Natural killer cell (primary cell): Measurements from ENCODE around the gene RNU1-2. TPM values are rescaled to one million over a fixed set of nuclear protein-coding genes. Genes with fewer than 3 reads are reported as not detected.
"Not testable (repeated sequence)": the region's sequence is repeated elsewhere in the genome, so short reads cannot be mapped to it uniquely, and the experiment has no call there.

ENCODE experiments used
- ATAC-seq, 3 donors: fragments of 150-1000 bp in 2 of 3; fragments of 200-7000 bp in 1 of 3; cut with Tn5 transposase; 1 replicate in 1 of 3; 2 replicates in 2 of 3; pipeline ENCODE4 v1.10.0; 2021; ENCODE audit warnings: mild to moderate bottlenecking in 2 of 3, moderate library complexity in 2 of 3
- DNase-seq, 2 donors: peaks; one replicate each; pipeline versions ENCODE4 v3.0.0 to v3.0.0-alpha.2; 2013 to 2021; ENCODE audit warnings: mixed read lengths in 1 of 2
- H3K27ac ChIP-seq: one replicate; pipeline ENCODE4 v1.5.1; 2013; ENCODE audit warnings: mild to moderate bottlenecking, low read length
- H3K27me3 ChIP-seq: one replicate; pipeline ENCODE4 v1.6.1; 2013; ENCODE audit warnings: low read length; ENCODE audit not compliant: control insufficient read depth, insufficient read depth
- H3K36me3 ChIP-seq: one replicate; pipeline ENCODE4 v1.6.1; 2013; ENCODE audit warnings: low read length; ENCODE audit not compliant: control insufficient read depth, insufficient read depth
- H3K4me1 ChIP-seq: one replicate; pipeline ENCODE4 v1.6.1; 2013; ENCODE audit warnings: low read length; ENCODE audit not compliant: control insufficient read depth, insufficient read depth
- H3K4me3 ChIP-seq: one replicate; pipeline ENCODE4 v1.5.1; 2013; ENCODE audit warnings: low read length
- H3K9me3 ChIP-seq: one replicate; pipeline ENCODE4 v1.6.1; 2013; ENCODE audit warnings: low read length; ENCODE audit not compliant: control insufficient read depth, insufficient read depth
- H3K27ac Mint-ChIP-seq, 2 donors: one replicate each; pipeline ENCODE4 v1.8.0; 2022; ENCODE audit warnings: mild to moderate bottlenecking in 2 of 2, mixed read lengths in 2 of 2, moderate library complexity in 1 of 2
- H3K27me3 Mint-ChIP-seq, 2 donors: one replicate each; pipeline ENCODE4 v1.8.0; 2022; ENCODE audit warnings: low read depth in 2 of 2, mixed read lengths in 2 of 2
- H3K36me3 Mint-ChIP-seq: one replicate; pipeline ENCODE4 v1.8.0; 2022; ENCODE audit warnings: mixed read lengths
- H3K4me1 Mint-ChIP-seq, 2 donors: one replicate each; pipeline ENCODE4 v1.8.0; 2022; ENCODE audit warnings: mixed read lengths in 2 of 2
- H3K4me3 Mint-ChIP-seq: one replicate; pipeline ENCODE4 v1.8.0; 2022; ENCODE audit warnings: mild to moderate bottlenecking, moderate library complexity, mixed read lengths
- H3K9me3 Mint-ChIP-seq, 2 donors: one replicate each; pipeline ENCODE4 v1.8.0; 2022; ENCODE audit warnings: mixed read lengths in 2 of 2
- CTCF ChIP-seq: fragments of 200-600 bp; IDR thresholded peaks from one replicate; pipeline ENCODE4 v1.8.0; 2022; ENCODE audit warnings: antibody characterized with exemption
- WGBS: methylation state at CpG from one replicate; pipeline ENCODE4 v1.1.7; 2013; ENCODE audit warnings: missing lambda C conversion rate; ENCODE audit not compliant: insufficient coverage; 5-methylcytosine and 5-hydroxymethylcytosine counted together
- intact Hi-C: fragments of 100-400 bp; cut with micrococcal nuclease; formaldehyde crosslinking; loops from one replicate; pipeline ENCODE4 v1.14.2; 2022
- total RNA-seq, 4 donors: library from RNA; stranded (reverse); fragments of 120-200 nt in 1 of 4; gene quantifications; one replicate each; pipeline versions ENCODE4 v1.2.3 to v1.2.4, GENCODE V29; 2013 to 2022

The RNU1-2 gene
- total RNA-seq, 3 donors from 2014 or later (not counting 1 experiment from before 2014, with no cell fraction given): 2,937 to 3,261 (median 3,038) TPM

DNA sequence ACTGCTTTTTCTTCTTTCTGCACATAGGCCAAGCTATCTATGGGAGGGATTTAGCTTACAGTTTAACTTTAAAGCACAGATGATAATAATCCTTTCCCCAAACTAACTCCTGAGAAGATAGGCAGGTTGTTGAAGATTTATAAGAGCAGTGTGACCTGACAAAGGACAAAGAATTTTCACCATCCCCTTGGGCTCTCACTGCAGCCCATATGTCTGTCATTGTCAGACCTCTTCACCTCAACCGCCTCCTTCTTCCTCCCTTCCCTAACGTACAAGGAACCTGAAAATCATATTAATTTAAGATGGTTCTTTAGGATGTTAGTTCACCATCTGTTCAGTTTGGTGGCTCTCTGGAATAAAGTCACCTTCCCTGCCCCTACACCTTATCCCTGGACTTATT lies 5.0 kb downstream of the RNU1-2 start:
- H3K4me3 ChIP-seq: no peak overlapping the region
- intact Hi-C loops: loop anchor here (10.0 kb wide), 1 partner anchor 1066 kb away; no protein-coding TSS in a partner anchor
- Mint-ChIP-seq H3K4me1 (peaks cover 37 to 44% of the 10 kb centered on the region in 2 donors), H3K36me3 (no peaks in the 10 kb centered on the region), H3K27ac (no peak overlapping the region), H3K4me3 (peak overlapping the region; percentile 23), H3K27me3 (no peaks in the 10 kb centered on the region), H3K9me3 (no peaks in the 10 kb centered on the region)
- peaks cover 4% of the 10 kb centered on the region for H3K9me3 ChIP-seq
- no peak for ATAC-seq
- no peaks in the 10 kb centered on the region for H3K36me3 ChIP-seq
- DNase-seq: no peak
- peaks cover 18% of the 10 kb centered on the region for H3K4me1 ChIP-seq
- no peaks in the 10 kb centered on the region for H3K27me3 ChIP-seq
- TF ChIP-seq CTCF: no peak
- WGBS: no CpG with 5 or more reads among the region's 2 CpGs
- H3K27ac ChIP-seq: no peak overlapping the region

GRCh38 chr1:16901371-16901770 lies 5.6 kb downstream of the RNU1-2 start:
- not testable (repeated sequence) for H3K36me3 Mint-ChIP-seq, H3K4me3 ChIP-seq, H3K27me3 Mint-ChIP-seq, DNase-seq, H3K27me3 ChIP-seq, H3K9me3 Mint-ChIP-seq, H3K36me3 ChIP-seq, H3K27ac ChIP-seq, ATAC-seq, H3K4me3 Mint-ChIP-seq
- 43% methylated on average over 1 of the region's 2 CpGs for WGBS
- intact Hi-C loops: loop anchor here (10.0 kb wide), 1 partner anchor 1067 kb away; no protein-coding TSS in a partner anchor
- Histone ChIP-seq H3K9me3 (peaks cover 10% of the 10 kb centered on the region), H3K4me1 (peaks cover 21% of the 10 kb centered on the region)
- Mint-ChIP-seq H3K27ac (peak overlapping the region in 1 of 2 donors; percentile 51), H3K4me1 (peaks cover 31 to 38% of the 10 kb centered on the region in 2 donors)

DNA sequence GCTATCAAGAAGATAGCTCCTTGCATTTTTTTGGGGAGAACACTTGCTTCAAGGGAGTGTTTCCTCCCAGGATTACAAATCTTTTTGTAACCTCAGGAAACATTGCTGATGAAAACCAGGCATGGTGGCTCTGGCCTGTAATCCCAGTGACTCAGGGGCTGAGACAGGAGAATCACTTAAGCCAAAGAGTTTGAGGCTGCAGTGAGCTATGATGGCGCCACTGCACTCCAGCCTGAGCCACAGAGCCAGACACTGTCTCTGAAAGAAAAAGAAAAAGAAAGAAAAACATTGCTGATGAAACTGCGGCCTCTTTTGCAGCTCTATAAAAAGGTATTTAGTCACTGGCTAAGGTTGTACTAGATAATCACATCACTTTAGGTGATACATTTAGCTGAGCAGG lies 7.3 kb downstream of the RNU1-2 start:
- Histone ChIP-seq H3K27me3 (no peaks in the 10 kb centered on the region), H3K36me3 (no peaks in the 10 kb centered on the region), H3K4me1 (peaks cover 17% of the 10 kb centered on the region), H3K27ac (peak overlapping the region; percentile 90), H3K4me3 (no peak overlapping the region), H3K9me3 (peaks cover 11% of the 10 kb centered on the region)
- WGBS: 92% methylated on average over 2 of the region's 2 CpGs
- Mint-ChIP-seq H3K36me3 (no peaks in the 10 kb centered on the region), H3K4me3 (no peak overlapping the region), H3K27ac (no peak overlapping the region), H3K27me3 (no peaks in the 10 kb centered on the region), H3K4me1 (peaks cover 20 to 24% of the 10 kb centered on the region in 2 donors), H3K9me3 (no peaks in the 10 kb centered on the region)
- intact Hi-C loops: loop anchor here (10.0 kb wide), 1 partner anchor 1068 kb away; no protein-coding TSS in a partner anchor
- peak in 1 of 2 donors; percentile 27 for DNase-seq
- no peak for TF ChIP-seq CTCF
- ATAC-seq: no peak

- no peak overlapping the region for H3K4me3 Mint-ChIP-seq
- H3K27ac Mint-ChIP-seq: no peak overlapping the region
Measured at GRCh38 chr1:16903458-16903796, 7.6 kb downstream of the RNU1-2 start.

More at GRCh38 chr1:16903458-16903796, 7.6 kb downstream of the RNU1-2 start:
- Histone ChIP-seq H3K27me3 (no peaks in the 10 kb centered on the region), H3K36me3 (no peaks in the 10 kb centered on the region), H3K27ac (peak overlapping the region; percentile 90), H3K4me3 (peak overlapping the region; percentile 49), H3K9me3 (peaks cover 11% of the 10 kb centered on the region), H3K4me1 (peaks cover 17% of the 10 kb centered on the region)
- ATAC-seq (no peak), DNase-seq (no peak)
- Mint-ChIP-seq H3K27me3 (no peaks in the 10 kb centered on the region), H3K9me3 (no peaks in the 10 kb centered on the region), H3K36me3 (no peaks in the 10 kb centered on the region), H3K4me1 (peaks cover 18 to 24% of the 10 kb centered on the region in 2 donors)
- intact Hi-C loops: loop anchor here (10.0 kb wide), 1 partner anchor 1069 kb away; no protein-coding TSS in a partner anchor
- no peak for TF ChIP-seq CTCF
